22Rv1 (cell line): Measurements from ENCODE around the gene ITGA8.

ENCODE experiments used
- H3K27ac ChIP-seq: fragments of 450-650 bp; 2 replicates; pipeline ENCODE4 v1.5.1; 2017
- CTCF ChIP-seq: fragments of 450-650 bp; IDR thresholded peaks from 2 replicates; pipeline ENCODE4 v1.5.1; 2017; ENCODE audit warnings: mild to moderate bottlenecking
- ZFX ChIP-seq: fragments of 450-650 bp; IDR thresholded peaks from 2 replicates; pipeline ENCODE4 v1.6.1; 2017; ENCODE audit warnings: antibody characterized with exemption, borderline replicate concordance

ITGA8 gene

GRCh38 chr10:15720635-15721287 lies 1.0 kb upstream of the ITGA8 start:
- TF ChIP-seq CTCF (no peak), ZFX (no peak)
- no peak overlapping the region for H3K27ac ChIP-seq

- TF ChIP-seq CTCF (no peak), ZFX (no peak)
- no peak overlapping the region for H3K27ac ChIP-seq
Measured at GRCh38 chr10:15719049-15719898, 448 bp downstream of the ITGA8 start.

GRCh38 chr10:15718694-15719048 lies 1.1 kb downstream of the ITGA8 start:
- no peak for TF ChIP-seq CTCF
- no peak for TF ChIP-seq ZFX
- H3K27ac ChIP-seq = no peak overlapping the region

- TF ChIP-seq ZFX = no peak
- TF ChIP-seq CTCF = peak; percentile 29; the same call in 1 of the 2 replicates
- H3K27ac ChIP-seq = no peak overlapping the region
Measured at GRCh38 chr10:15715619-15716227, 4.0 kb downstream of the ITGA8 start.

GRCh38 chr10:15714847-15715246 lies 4.9 kb downstream of the ITGA8 start:
- TF ChIP-seq ZFX = no peak
- TF ChIP-seq CTCF = no peak
- no peak overlapping the region for H3K27ac ChIP-seq

- no peak overlapping the region for H3K27ac ChIP-seq
- no peak for TF ChIP-seq ZFX
- TF ChIP-seq CTCF = no peak
Measured at GRCh38 chr10:15712883-15713282, 6.8 kb downstream of the ITGA8 start.

- no peak overlapping the region for H3K27ac ChIP-seq
- no peak for TF ChIP-seq ZFX
- no peak for TF ChIP-seq CTCF
Measured at GRCh38 chr10:15710455-15710854, 9.3 kb downstream of the ITGA8 start.
